Keratinocyte (primary cell): ENCODE results near the gene C19orf25. TPM values are rescaled to one million over a fixed set of nuclear protein-coding genes. Genes with fewer than 3 reads are reported as not detected.
A peak's percentile ranks its signal among the peaks of the same experiment; 100 is the strongest.

Experiments used
- DNase-seq: peaks from one replicate; pipeline ENCODE4 v3.0.0-alpha.2; 2011; ENCODE audit warnings: low read depth, missing footprints, low spot score
- FAIRE-seq: peaks from 2 replicates; lab custom pipeline; 2011; peaks lifted over from hg19 to GRCh38; lab: Jason Lieb, UNC
- H2AFZ ChIP-seq: 2 replicates; pipeline ENCODE4 v1.6.0; 2012; ENCODE audit warnings: low read length, control low read depth, inconsistent platforms; ENCODE audit not compliant: control insufficient read depth
- H3K27ac ChIP-seq: 2 replicates; pipeline ENCODE4 v1.5.1; 2011; ENCODE audit warnings: low read length; ENCODE audit not compliant: control insufficient read depth, insufficient read depth
- H3K27me3 ChIP-seq: 3 replicates; pipeline ENCODE4 v1.6.0; 2011; ENCODE audit warnings: low read length; ENCODE audit not compliant: control insufficient read depth, insufficient read depth; ENCODE audit errors: extremely low read depth
- H3K36me3 ChIP-seq, 2 experiments: 2 replicates in 1 of 2; 3 replicates in 1 of 2; pipeline ENCODE4 v1.5.1; 2011; ENCODE audit warnings: low read length in 2 of 2, mild to moderate bottlenecking in 1 of 2; ENCODE audit not compliant: control insufficient read depth in 2 of 2, insufficient read depth in 2 of 2; ENCODE audit errors: extremely low read depth in 1 of 2
- H3K4me1 ChIP-seq: 3 replicates; pipeline ENCODE4 v1.5.1; 2011; ENCODE audit warnings: low read length; ENCODE audit not compliant: control insufficient read depth, insufficient read depth; ENCODE audit errors: extremely low read depth
- H3K4me2 ChIP-seq: 3 replicates; pipeline ENCODE4 v1.6.0; 2011; ENCODE audit warnings: low read depth, low read length; ENCODE audit not compliant: control insufficient read depth, insufficient read depth; ENCODE audit errors: extremely low read depth
- H3K4me3 ChIP-seq, 3 experiments: fragments of 200-600 bp in 1 of 3; sonication (generic) in 1 of 3; 2 replicates in 2 of 3; 3 replicates in 1 of 3; pipeline ENCODE4 v1.5.1; 2011 to 2016; ENCODE audit warnings: low read length in 3 of 3, mild to moderate bottlenecking in 3 of 3, control low read depth in 2 of 3, inconsistent platforms in 1 of 3, low read depth in 1 of 3, mixed read lengths in 1 of 3, mixed run types in 1 of 3, moderate library complexity in 1 of 3; ENCODE audit not compliant: control insufficient read depth in 2 of 3, insufficient read depth in 2 of 3; ENCODE audit errors: extremely low read depth in 1 of 3
- H3K79me2 ChIP-seq: 2 replicates; pipeline ENCODE4 v1.6.0; 2012; ENCODE audit warnings: low read length; ENCODE audit not compliant: control insufficient read depth, insufficient read depth
- H3K9ac ChIP-seq: 3 replicates; pipeline ENCODE4 v1.6.0; 2011; ENCODE audit warnings: low read length; ENCODE audit not compliant: control insufficient read depth, insufficient read depth; ENCODE audit errors: extremely low read depth
- H3K9me1 ChIP-seq: 3 replicates; pipeline ENCODE4 v1.6.0; 2011; ENCODE audit warnings: low read length; ENCODE audit not compliant: control insufficient read depth, insufficient read depth; ENCODE audit errors: extremely low read depth
- H3K9me3 ChIP-seq: 2 replicates; pipeline ENCODE4 v1.5.1; 2012; ENCODE audit warnings: low read depth, low read length; ENCODE audit not compliant: control insufficient read depth
- H4K20me1 ChIP-seq: 3 replicates; pipeline ENCODE4 v1.6.0; 2011; ENCODE audit warnings: low read length; ENCODE audit not compliant: control insufficient read depth, insufficient read depth; ENCODE audit errors: extremely low read depth
- EZH2 ChIP-seq: IDR thresholded peaks from one replicate; pipeline ENCODE4 v1.6.1; 2012; ENCODE audit warnings: inconsistent platforms, mild to moderate bottlenecking, low read length, moderate library complexity
- dilution Hi-C: fragments of 300-500 bp; cut with MboI; formaldehyde crosslinking; loops from one replicate; pipeline ENCODE4 v1.7.0; 2020; ENCODE audit warnings: low sequenced_read_pairs; ENCODE audit not compliant: extremely low pct_ligation_motif_present
- polyA plus RNA-seq, 5 experiments: library from polyadenylated mRNA; depleted of rRNA in 3 of 5; stranded (reverse) in 3 of 5; stranded (forward) in 1 of 5; unstranded in 1 of 5; fragments of >200 nt; gene quantifications; 1 replicate in 1 of 5; 2 replicates in 3 of 5; 3 replicates in 1 of 5; pipeline versions ENCODE4 v1.2.1 to v1.2.3, GENCODE V29; 2011 to 2012; ENCODE audit warnings: missing spikeins in 2 of 5, low read depth in 1 of 5, low replicate concordance in 1 of 5
- TF ChIP-seq, protein P1 (sequence below), 3 experiments: IDR thresholded peaks in 1 of 3; conservative IDR thresholded peaks in 1 of 3; optimal IDR thresholded peaks in 1 of 3; 2 replicates in 2 of 3; 3 replicates in 1 of 3; pipeline versions ENCODE3 to v1.5.1; 2011; ENCODE audit warnings: low read length in 3 of 3, mild to moderate bottlenecking in 3 of 3, moderate library complexity in 2 of 3, control low read depth in 1 of 3, inconsistent platforms in 1 of 3; ENCODE audit not compliant: insufficient read depth in 2 of 3; ENCODE audit errors: extremely low read depth in 1 of 3

The C19orf25 gene
- polyA plus RNA-seq, 1 donor (not counting 4 experiments of a cell fraction or from before 2014, with no cell fraction given): 11.2 TPM

DNA sequence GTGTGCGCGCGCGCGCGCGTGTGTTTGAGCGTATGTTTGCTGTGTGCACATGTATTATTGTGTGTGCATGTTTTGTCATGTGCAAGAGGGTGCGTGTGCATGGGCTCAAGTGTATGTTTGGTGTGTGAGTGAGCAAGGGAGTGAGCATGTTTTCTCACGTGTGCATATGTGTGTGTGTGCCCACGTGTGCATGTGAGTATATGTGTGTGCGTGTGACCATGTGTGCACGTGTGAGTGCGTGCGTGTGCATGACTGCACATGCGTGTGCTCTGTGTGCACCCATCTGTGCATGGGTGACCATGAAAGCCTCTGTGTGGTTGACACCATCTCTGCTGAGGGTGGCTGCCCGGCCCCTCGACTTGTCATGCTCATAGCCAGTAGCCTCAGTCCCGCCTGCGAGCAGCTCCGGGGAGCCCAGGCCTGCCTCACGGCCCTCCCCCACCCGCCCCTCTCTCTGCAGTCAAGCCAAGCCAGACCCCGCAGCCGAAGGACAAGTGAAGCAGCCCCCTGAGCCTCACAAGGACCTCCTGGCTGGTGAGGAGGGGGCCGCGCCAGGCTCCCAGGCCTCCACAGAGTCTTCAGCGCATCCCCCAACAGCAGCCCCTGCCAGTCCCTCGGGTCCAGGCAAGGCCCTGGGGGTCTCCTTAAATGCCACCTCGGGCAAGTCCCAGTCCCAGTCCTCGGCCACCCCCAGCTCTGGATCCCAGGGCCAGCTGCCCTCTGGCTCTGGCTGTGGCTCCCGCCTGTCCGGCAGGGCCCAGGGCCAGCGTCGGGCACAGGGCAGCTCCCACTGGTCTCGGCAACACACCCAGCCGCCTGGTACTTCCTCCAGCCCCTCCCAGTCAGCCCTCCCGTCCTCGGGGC is 17.9 kb upstream of the C19orf25 start:
- Histone ChIP-seq H3K79me2 (no peaks in the 10 kb centered on the region), H3K9me1 (no peaks in the 10 kb centered on the region), H3K9me3 (no peaks in the 10 kb centered on the region), H3K36me3 (no peaks in the 10 kb centered on the region), H3K4me3 (peak overlapping the region in 2 of 3 experiments; percentile 14 to 34), H2AFZ (peak overlapping the region; percentile 20), H4K20me1 (no peaks in the 10 kb centered on the region), H3K4me1 (peaks cover 9% of the 10 kb centered on the region), H3K27me3 (no peaks in the 10 kb centered on the region), H3K4me2 (peak overlapping the region; percentile 75), H3K9ac (no peak overlapping the region), H3K27ac (no peak overlapping the region)
- dilution Hi-C loops: no loop called here
- FAIRE-seq (no peak), DNase-seq (no peak)
- no peak for TF ChIP-seq EZH2
- TF ChIP-seq, protein P1, sequence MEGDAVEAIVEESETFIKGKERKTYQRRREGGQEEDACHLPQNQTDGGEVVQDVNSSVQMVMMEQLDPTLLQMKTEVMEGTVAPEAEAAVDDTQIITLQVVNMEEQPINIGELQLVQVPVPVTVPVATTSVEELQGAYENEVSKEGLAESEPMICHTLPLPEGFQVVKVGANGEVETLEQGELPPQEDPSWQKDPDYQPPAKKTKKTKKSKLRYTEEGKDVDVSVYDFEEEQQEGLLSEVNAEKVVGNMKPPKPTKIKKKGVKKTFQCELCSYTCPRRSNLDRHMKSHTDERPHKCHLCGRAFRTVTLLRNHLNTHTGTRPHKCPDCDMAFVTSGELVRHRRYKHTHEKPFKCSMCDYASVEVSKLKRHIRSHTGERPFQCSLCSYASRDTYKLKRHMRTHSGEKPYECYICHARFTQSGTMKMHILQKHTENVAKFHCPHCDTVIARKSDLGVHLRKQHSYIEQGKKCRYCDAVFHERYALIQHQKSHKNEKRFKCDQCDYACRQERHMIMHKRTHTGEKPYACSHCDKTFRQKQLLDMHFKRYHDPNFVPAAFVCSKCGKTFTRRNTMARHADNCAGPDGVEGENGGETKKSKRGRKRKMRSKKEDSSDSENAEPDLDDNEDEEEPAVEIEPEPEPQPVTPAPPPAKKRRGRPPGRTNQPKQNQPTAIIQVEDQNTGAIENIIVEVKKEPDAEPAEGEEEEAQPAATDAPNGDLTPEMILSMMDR (optimal IDR thresholded peaks at IDR 0.05 in 1 of 3, IDR thresholded peaks at IDR 0.05 in 1 of 3, conservative IDR thresholded peaks at IDR 0.05 in 1 of 3; ENCODE audit: extremely low read depth in 1 of 3, insufficient read depth in 2 of 3, low read length in 3 of 3): no peak

DNA sequence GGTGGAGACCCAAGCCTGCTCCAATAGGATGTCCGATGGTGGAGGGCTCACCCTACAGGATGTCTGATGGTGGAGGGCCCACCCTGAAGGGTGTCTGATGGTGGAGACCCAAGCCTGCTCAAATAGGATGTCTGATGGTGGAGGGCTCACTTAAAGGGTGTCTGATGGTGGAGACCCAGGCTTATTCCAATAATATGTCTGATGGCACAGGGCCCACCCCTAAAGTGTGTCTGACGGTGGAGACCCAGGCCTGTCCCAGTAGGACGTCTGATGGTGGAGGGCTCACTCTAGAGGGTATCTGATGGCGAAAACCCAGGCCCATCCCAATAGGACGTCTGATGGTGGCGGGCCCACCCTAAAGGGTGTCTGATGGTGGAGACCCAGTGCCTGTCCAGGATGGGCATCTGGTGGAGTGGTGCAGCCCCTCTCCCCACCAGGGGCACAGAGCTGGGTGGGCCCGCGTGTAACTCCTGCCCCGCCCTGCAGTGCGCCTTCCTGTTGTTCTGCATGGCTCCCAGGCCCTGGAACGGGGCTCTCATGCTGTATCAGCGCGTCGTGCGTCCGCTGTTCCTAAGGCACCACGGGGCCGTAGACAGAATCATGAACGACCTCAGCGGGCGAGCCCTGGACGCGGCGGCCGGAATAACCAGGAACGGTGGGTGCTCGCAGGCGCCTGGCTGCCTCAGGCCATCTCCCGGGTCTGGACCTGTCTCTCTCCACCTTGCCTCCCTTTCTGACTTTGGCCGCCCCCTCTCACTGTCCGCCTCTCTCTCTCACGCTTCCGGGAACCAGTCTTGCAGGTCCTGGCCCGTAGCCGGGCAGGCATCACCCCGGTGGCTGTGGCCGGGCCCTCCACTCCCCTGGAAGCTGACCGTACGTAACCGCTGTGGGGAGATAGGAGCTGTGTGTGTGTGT is 17.0 kb upstream of the C19orf25 start:
- Histone ChIP-seq H3K9me1 (no peaks in the 10 kb centered on the region), H4K20me1 (no peaks in the 10 kb centered on the region), H3K4me2 (peak overlapping the region; percentile 75), H3K4me1 (peaks cover 16% of the 10 kb centered on the region), H3K36me3 (no peaks in the 10 kb centered on the region), H3K9ac (peak overlapping the region; percentile 28), H3K9me3 (no peaks in the 10 kb centered on the region), H3K79me2 (no peaks in the 10 kb centered on the region), H3K27me3 (no peaks in the 10 kb centered on the region), H2AFZ (peak overlapping the region; percentile 20), H3K27ac (no peak overlapping the region), H3K4me3 (peak overlapping the region in 2 of 3 experiments; percentile 14 to 34)
- DNase-seq: no peak
- dilution Hi-C loops: no loop called here
- FAIRE-seq: no peak
- no peak for TF ChIP-seq EZH2
- TF ChIP-seq, protein P1 (optimal IDR thresholded peaks at IDR 0.05 in 1 of 3, IDR thresholded peaks at IDR 0.05 in 1 of 3, conservative IDR thresholded peaks at IDR 0.05 in 1 of 3; ENCODE audit: extremely low read depth in 1 of 3, insufficient read depth in 2 of 3, low read length in 3 of 3): no peak
